GM18870 (cell line): ENCODE measurements around the gene ZNF738.

Source experiments
- ATAC-seq: cut with Tn5 transposase; IDR thresholded peaks from one replicate; pipeline ENCODE4 v1.9.1; 2021; ENCODE audit warnings: moderate library complexity; ENCODE audit not compliant: unreplicated experiment

The ZNF738 gene

GRCh38 chr19:21422244-21422643, 63.4 kb downstream of the ZNF738 start:
- ATAC-seq = no peak

DNA sequence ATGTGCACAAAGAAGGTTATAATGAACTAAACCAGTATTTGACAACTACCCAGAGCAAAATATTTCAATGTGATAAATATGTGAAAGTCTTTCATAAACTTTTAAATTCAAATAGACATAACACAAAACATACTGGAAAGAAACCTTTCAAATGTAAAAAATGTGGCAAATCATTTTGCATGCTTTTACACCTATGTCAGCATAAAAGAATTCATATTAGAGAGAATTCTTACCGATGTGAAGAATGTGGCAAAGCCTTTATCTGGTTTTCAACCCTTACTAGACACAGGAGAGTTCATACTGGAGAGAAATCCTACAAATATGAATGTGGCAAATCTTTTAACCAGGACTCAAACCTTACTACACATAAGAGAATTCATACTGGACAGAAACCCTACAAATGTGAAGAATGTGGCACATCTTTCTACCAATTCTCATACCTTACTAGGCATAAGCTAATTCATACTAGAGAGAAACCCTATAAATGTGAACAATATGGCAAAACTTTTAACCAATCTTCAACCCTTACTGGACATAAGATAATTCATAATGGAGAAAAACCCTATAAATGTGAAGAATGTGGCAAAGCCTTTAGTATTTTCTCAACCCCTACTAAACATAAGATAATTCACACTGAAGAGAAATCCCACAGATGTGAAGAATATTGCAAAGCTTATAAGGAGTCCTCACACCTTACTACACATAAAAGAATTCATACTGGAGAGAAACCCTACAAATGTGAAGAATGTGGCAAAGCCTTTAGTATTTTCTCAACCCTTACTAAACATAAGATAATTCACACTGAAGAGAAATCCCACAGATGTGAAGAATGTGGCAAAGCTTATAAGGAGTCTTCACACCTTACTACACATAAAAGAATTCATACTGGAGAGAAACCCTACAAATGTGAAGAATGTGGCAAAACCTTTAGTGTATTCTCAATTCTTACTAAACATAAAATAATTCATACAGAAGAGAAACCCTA, 64.5 kb downstream of the ZNF738 start:
- ATAC-seq = no peak
